IMR-90 (cell line): Measurements from ENCODE around the gene CIC. TPM values are rescaled to one million over a fixed set of nuclear protein-coding genes. Genes with fewer than 3 reads are reported as not detected.

Experiments used
- ATAC-seq: fragments of 200-7000 bp; cut with Tn5 transposase; 2 replicates; pipeline ENCODE4 v1.9.1; 2020; ENCODE audit warnings: low read depth, mild to moderate bottlenecking, moderate library complexity
- BruUV-seq: library from RNA; stranded (reverse); fragments of 400-500 nt; replicated peaks from 2 replicates; lab custom pipeline; 2021; lab: Mats Ljungman, UMichigan
- CTCF ChIA-PET: fragments of 300-600 bp; formaldehyde crosslinking; extraction: SDS; loops from one replicate; lab custom pipeline; 2021; ENCODE audit warnings: antibody characterized with exemption; lab: Yijun Ruan, JAX
- POLR2A ChIA-PET: fragments of 300-600 bp; sonication (Branson Sonifier 250); formaldehyde crosslinking; loops from one replicate; lab custom pipeline; 2022; ENCODE audit warnings: antibody characterized with exemption; ENCODE audit not compliant: unreplicated experiment; lab: Charles Lee
- DNase-seq: peaks from one replicate; pipeline ENCODE4 v3.0.0; 2013
- H2AFZ ChIP-seq: replicated peaks from 2 replicates; pipeline ENCODE3; 2013; ENCODE audit warnings: low read length, mild to moderate bottlenecking; ENCODE audit not compliant: poor library complexity
- H2AK5ac ChIP-seq: 2 replicates; pipeline ENCODE4 v1.6.1; 2013; ENCODE audit warnings: low read depth, low read length, inconsistent platforms
- H2AK9ac ChIP-seq: replicated peaks from 2 replicates; pipeline ENCODE3; 2013; ENCODE audit warnings: mild to moderate bottlenecking, low read depth, low read length, moderate library complexity; ENCODE audit not compliant: poor library complexity
- H2BK120ac ChIP-seq: 2 replicates; pipeline ENCODE4 v1.6.1; 2013; ENCODE audit warnings: low read depth, low read length, inconsistent platforms
- H2BK15ac ChIP-seq: 3 replicates; pipeline ENCODE4 v1.6.1; 2013; ENCODE audit warnings: low read depth, low read length, inconsistent platforms
- H2BK20ac ChIP-seq: 2 replicates; pipeline ENCODE4 v1.6.1; 2013; ENCODE audit warnings: low read depth, mild to moderate bottlenecking, inconsistent platforms, low read length, moderate library complexity
- H2BK5ac ChIP-seq: 2 replicates; pipeline ENCODE4 v1.6.1; 2013; ENCODE audit warnings: mild to moderate bottlenecking, low read depth, low read length, inconsistent platforms; ENCODE audit not compliant: poor library complexity, severe bottlenecking
- H3K14ac ChIP-seq: replicated peaks from 2 replicates; pipeline ENCODE4 v1.6.1; 2013; ENCODE audit warnings: low read depth, low read length, inconsistent platforms
- H3K18ac ChIP-seq: 2 replicates; pipeline ENCODE4 v1.6.1; 2013; ENCODE audit warnings: low read depth, low read length, control low read depth
- H3K23ac ChIP-seq: 2 replicates; pipeline ENCODE4 v1.6.1; 2013; ENCODE audit warnings: low read depth, low read length, inconsistent platforms
- H3K27ac ChIP-seq: 2 replicates; pipeline ENCODE4 v1.5.1; 2013; ENCODE audit warnings: mild to moderate bottlenecking, control low read depth, low read length; ENCODE audit not compliant: insufficient read depth
- H3K27me3 ChIP-seq: 2 replicates; pipeline ENCODE4 v1.6.1; 2013; ENCODE audit warnings: low read length; ENCODE audit not compliant: control insufficient read depth, insufficient read depth
- H3K36me3 ChIP-seq: 2 replicates; pipeline ENCODE4 v1.6.1; 2013; ENCODE audit warnings: low read length, mixed read lengths; ENCODE audit not compliant: control insufficient read depth, insufficient read depth
- H3K4ac ChIP-seq: 2 replicates; pipeline ENCODE4 v1.6.1; 2013; ENCODE audit warnings: low read depth, low read length, inconsistent platforms
- H3K4me1 ChIP-seq: 2 replicates; pipeline ENCODE4 v1.6.1; 2013; ENCODE audit warnings: low read length, mixed read lengths; ENCODE audit not compliant: control insufficient read depth, insufficient read depth
- H3K4me2 ChIP-seq: 2 replicates; pipeline ENCODE4 v1.6.1; 2013; ENCODE audit warnings: low read depth, mild to moderate bottlenecking, control low read depth, low read length, moderate library complexity
- H3K4me3 ChIP-seq: 2 replicates; pipeline ENCODE4 v1.5.1; 2013; ENCODE audit warnings: low read depth, mild to moderate bottlenecking, control low read depth, low read length, moderate library complexity; ENCODE audit not compliant: insufficient read depth
- H3K56ac ChIP-seq: 2 replicates; pipeline ENCODE4 v1.6.1; 2013; ENCODE audit warnings: low read length, inconsistent platforms; ENCODE audit not compliant: insufficient read depth; ENCODE audit errors: extremely low read depth
- H3K79me1 ChIP-seq, 2 experiments: 2 replicates each; pipeline ENCODE4 v1.6.1; 2013; ENCODE audit warnings: low read length in 2 of 2, inconsistent platforms in 1 of 2, low read depth in 1 of 2
- H3K9ac ChIP-seq: 2 replicates; pipeline ENCODE4 v1.6.1; 2013; ENCODE audit warnings: low read depth, low read length, control low read depth
- H3K9me1 ChIP-seq: 2 replicates; pipeline ENCODE4 v1.6.1; 2013; ENCODE audit warnings: low read length, inconsistent platforms; ENCODE audit not compliant: insufficient read depth
- H3K9me3 ChIP-seq: 2 replicates; pipeline ENCODE4 v1.6.1; 2013; ENCODE audit warnings: low read length; ENCODE audit not compliant: control insufficient read depth, insufficient read depth
- H4K20me1 ChIP-seq: 2 replicates; pipeline ENCODE4 v1.6.1; 2013; ENCODE audit warnings: low read length, inconsistent platforms; ENCODE audit not compliant: insufficient read depth
- H4K5ac ChIP-seq: 2 replicates; pipeline ENCODE4 v1.6.1; 2013; ENCODE audit warnings: mild to moderate bottlenecking, low read depth, low read length, control low read depth
- H4K8ac ChIP-seq, 2 experiments: 2 replicates each; pipeline ENCODE4 v1.6.1; 2013; ENCODE audit warnings: low read depth in 2 of 2, low read length in 2 of 2, control low read depth in 1 of 2, inconsistent platforms in 1 of 2
- H4K91ac ChIP-seq: 2 replicates; pipeline ENCODE4 v1.6.1; 2013; ENCODE audit warnings: low read depth, low read length, inconsistent platforms; ENCODE audit not compliant: insufficient read depth
- MAFK ChIP-seq: IDR thresholded peaks from 2 replicates; pipeline ENCODE4 v1.6.1; 2012; ENCODE audit warnings: low read depth, low read length, improper control_type of control experiment
- WGBS, 2 experiments: methylation state at CpG; one replicate each; pipeline versions ENCODE4 v1.1.5 to v1.1.7; 2013; ENCODE audit warnings: missing lambda C conversion rate in 2 of 2; ENCODE audit not compliant: insufficient read length in 1 of 2; ENCODE audit errors: extremely low coverage in 2 of 2; 5-methylcytosine and 5-hydroxymethylcytosine counted together
- dilution Hi-C: fragments of 300-500 bp; cut with HindIII; formaldehyde crosslinking; loops from one replicate; pipeline ENCODE4 v1.14.3; 2018; ENCODE audit warnings: low sequenced_read_pairs; ENCODE audit not compliant: unreplicated experiment
- in situ Hi-C: fragments of 300-500 bp; cut with MboI; formaldehyde crosslinking; loops from 3 replicates; pipeline ENCODE4 v1.14.3; 2019; ENCODE audit warnings: low sequenced_read_pairs, inconsistent platforms, mixed read lengths
- intact Hi-C: fragments of 100-400 bp; cut with micrococcal nuclease; formaldehyde crosslinking; loops from 2 replicates; pipeline ENCODE4 v1.10.0; 2022
- polyA plus RNA-seq, 3 experiments: library from polyadenylated mRNA; depleted of rRNA; stranded (reverse); fragments of >200 nt; gene quantifications; 2 replicates each; pipeline ENCODE4 v1.2.3, GENCODE V29; 2012; ENCODE audit warnings: low replicate concordance in 1 of 3
- total RNA-seq: library from RNA; depleted of rRNA; stranded (reverse); fragments of >200 nt; gene quantifications from 2 replicates; pipeline ENCODE4 v1.2.3, GENCODE V29; 2012
- TF ChIP-seq, protein P1 (sequence below): conservative IDR thresholded peaks from 2 replicates; pipeline ENCODE4 v1.5.1; 2012; ENCODE audit warnings: mild to moderate bottlenecking, low read depth, low read length, improper control_type of control experiment
- TF ChIP-seq, protein P2 (sequence below): fragments of 150-350 bp; IDR thresholded peaks from 2 replicates; pipeline ENCODE4 v1.6.1; 2016; ENCODE audit warnings: low read depth, mild to moderate bottlenecking, low read length, moderate library complexity, borderline replicate concordance

CIC gene
- total and polyA plus RNA-seq, 2 of the 4 experiments (the other 2 are of a cell fraction) = 1.8 to 23.2 TPM

DNA sequence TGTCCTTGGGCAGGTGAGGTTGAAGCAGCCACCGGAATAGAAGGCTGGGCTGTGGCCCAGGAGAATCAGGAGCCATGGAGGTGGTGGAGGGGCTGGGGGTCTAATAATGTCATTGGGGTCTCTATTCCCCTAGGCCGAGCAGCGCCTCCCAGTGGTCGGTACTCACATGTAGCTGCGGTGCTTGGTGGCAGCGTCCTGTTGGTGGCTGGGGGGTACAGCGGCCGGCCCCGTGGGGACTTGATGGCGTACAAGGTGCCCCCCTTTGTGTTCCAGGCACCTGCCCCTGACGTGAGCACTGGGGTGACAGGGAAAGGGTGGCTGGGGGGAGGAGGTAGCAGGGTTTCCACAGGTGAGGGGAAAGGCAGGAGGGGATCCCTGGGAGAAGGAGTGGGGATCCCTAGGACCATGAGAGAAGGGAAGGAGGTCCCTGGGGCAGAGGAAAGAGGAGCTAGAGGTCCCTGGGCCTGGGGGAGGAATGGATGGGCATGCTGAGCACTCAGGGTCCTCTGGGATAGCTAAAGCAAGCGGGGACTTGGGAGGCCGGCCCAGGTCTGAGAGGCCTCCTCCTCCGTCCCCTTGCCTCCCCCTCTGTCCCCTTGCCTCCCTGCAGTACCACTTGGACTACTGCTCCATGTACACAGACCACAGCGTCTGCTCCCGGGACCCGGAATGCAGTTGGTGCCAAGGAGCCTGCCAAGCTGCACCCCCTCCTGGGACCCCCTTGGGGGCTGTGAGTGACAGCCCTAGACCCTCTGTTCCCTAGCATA, 74.5 kb downstream of the CIC start:
- no peak overlapping the region for H4K91ac ChIP-seq
- in situ Hi-C loops = no loop called here
- H3K9me3 ChIP-seq = no peaks in the 10 kb centered on the region
- intact Hi-C loops = no loop called here
- no peak overlapping the region for H3K23ac ChIP-seq
- H3K56ac ChIP-seq = no peak overlapping the region
- H2AK9ac ChIP-seq = no peak overlapping the region
- no peak overlapping the region for H3K9ac ChIP-seq
- no peak overlapping the region for H2BK120ac ChIP-seq
- ATAC-seq (no peak), DNase-seq (no peak)
- no peaks in the 10 kb centered on the region; the same call in 1 of the 2 replicates for H3K4me1 ChIP-seq
- POLR2A ChIA-PET = no interaction called here
- no peak overlapping the region for H2AFZ ChIP-seq
- H3K18ac ChIP-seq = no peak overlapping the region
- H3K14ac ChIP-seq = no peak overlapping the region
- no TSS peak for BruUV-seq
- no peaks in the 10 kb centered on the region for H4K20me1 ChIP-seq
- dilution Hi-C loops = no loop called here
- H2BK5ac ChIP-seq = no peak overlapping the region
- no peak overlapping the region for H3K4me3 ChIP-seq
- WGBS, 2 experiments = 79% methylated on average over 11 of the region's 17 CpGs; no CpG with 5 or more reads in 1 of the 2 experiments
- CTCF ChIA-PET = interaction anchor here (1.2 kb wide), 1 partner anchor 12 kb away, joined by 3 read pairs; no protein-coding TSS in a partner anchor
- H3K79me1 ChIP-seq = no peaks in the 10 kb centered on the region
- no peak overlapping the region for H2AK5ac ChIP-seq
- H2BK15ac ChIP-seq = no peak overlapping the region
- no peaks in the 10 kb centered on the region for H3K27me3 ChIP-seq
- no peaks in the 10 kb centered on the region; the same call in 1 of the 2 replicates for H3K9me1 ChIP-seq
- no peak overlapping the region for H3K4ac ChIP-seq
- no peak overlapping the region for H4K5ac ChIP-seq
- peaks cover 18% of the 10 kb centered on the region; the same call in 1 of the 2 replicates for H3K36me3 ChIP-seq
- TF ChIP-seq, protein P1, sequence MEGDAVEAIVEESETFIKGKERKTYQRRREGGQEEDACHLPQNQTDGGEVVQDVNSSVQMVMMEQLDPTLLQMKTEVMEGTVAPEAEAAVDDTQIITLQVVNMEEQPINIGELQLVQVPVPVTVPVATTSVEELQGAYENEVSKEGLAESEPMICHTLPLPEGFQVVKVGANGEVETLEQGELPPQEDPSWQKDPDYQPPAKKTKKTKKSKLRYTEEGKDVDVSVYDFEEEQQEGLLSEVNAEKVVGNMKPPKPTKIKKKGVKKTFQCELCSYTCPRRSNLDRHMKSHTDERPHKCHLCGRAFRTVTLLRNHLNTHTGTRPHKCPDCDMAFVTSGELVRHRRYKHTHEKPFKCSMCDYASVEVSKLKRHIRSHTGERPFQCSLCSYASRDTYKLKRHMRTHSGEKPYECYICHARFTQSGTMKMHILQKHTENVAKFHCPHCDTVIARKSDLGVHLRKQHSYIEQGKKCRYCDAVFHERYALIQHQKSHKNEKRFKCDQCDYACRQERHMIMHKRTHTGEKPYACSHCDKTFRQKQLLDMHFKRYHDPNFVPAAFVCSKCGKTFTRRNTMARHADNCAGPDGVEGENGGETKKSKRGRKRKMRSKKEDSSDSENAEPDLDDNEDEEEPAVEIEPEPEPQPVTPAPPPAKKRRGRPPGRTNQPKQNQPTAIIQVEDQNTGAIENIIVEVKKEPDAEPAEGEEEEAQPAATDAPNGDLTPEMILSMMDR = peak; percentile 10; the same call in 1 of the 2 replicates
- no peak for TF ChIP-seq MAFK
- TF ChIP-seq, protein P2, sequence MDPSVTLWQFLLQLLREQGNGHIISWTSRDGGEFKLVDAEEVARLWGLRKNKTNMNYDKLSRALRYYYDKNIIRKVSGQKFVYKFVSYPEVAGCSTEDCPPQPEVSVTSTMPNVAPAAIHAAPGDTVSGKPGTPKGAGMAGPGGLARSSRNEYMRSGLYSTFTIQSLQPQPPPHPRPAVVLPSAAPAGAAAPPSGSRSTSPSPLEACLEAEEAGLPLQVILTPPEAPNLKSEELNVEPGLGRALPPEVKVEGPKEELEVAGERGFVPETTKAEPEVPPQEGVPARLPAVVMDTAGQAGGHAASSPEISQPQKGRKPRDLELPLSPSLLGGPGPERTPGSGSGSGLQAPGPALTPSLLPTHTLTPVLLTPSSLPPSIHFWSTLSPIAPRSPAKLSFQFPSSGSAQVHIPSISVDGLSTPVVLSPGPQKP = no peak
- H4K8ac ChIP-seq = no peak overlapping the region
- no peak overlapping the region for H2BK20ac ChIP-seq
- no peak overlapping the region for H3K4me2 ChIP-seq
- no peak overlapping the region for H3K27ac ChIP-seq
